ENCODE results near the gene HOXC9.

The HOXC9 gene

GRCh38 chr12:54000116-54001114 lies at the start of gene HOXC9:
Gene HOXC9, plus strand, starts transcription at chr12:54000161. Its CDS starts 28 bp downstream, at chr12:54000189.
- DNase-seq, result no peak

GRCh38 chr12:53950437-53950773 lies 49.6 kb upstream of the HOXC9 start:
- DNase-seq, result no peak

- DNase-seq, result no peak
These were observed 49.0 kb upstream of the HOXC9 start for GRCh38 chr12:53950789-53951576.

GRCh38 chr12:53951577-53952334 lies 48.2 kb upstream of the HOXC9 start:
- DNase-seq, result no peak

- no peak for DNase-seq
These were observed 47.6 kb upstream of the HOXC9 start for GRCh38 chr12:53952335-53952694.

- DNase-seq, result no peak
These were observed 46.9 kb upstream of the HOXC9 start for GRCh38 chr12:53952871-53953734.

- DNase-seq, result no peak
These were observed 45.9 kb upstream of the HOXC9 start for GRCh38 chr12:53953831-53954693.

GRCh38 chr12:53954694-53955035 lies 45.3 kb upstream of the HOXC9 start, which contains the start of gene HOXC12:
Gene HOXC12, plus strand, starts transcription at chr12:53954903. Its CDS starts 27 bp downstream, at chr12:53954930.
- DNase-seq, result no peak

- DNase-seq, result no peak
These were observed 44.8 kb upstream of the HOXC9 start for GRCh38 chr12:53955036-53955775.

- DNase-seq, result no peak
These were observed 44.1 kb upstream of the HOXC9 start for GRCh38 chr12:53955776-53956250.

- DNase-seq, result no peak
These were observed 43.6 kb upstream of the HOXC9 start for GRCh38 chr12:53956251-53956887.

GRCh38 chr12:53956914-53957536 lies 42.9 kb upstream of the HOXC9 start:
- no peak for DNase-seq

- DNase-seq, result no peak
These were observed 41.8 kb upstream of the HOXC9 start for GRCh38 chr12:53958128-53958527.

GRCh38 chr12:53959314-53959713 lies 40.6 kb upstream of the HOXC9 start:
- DNase-seq, result no peak

GRCh38 chr12:53960187-53961024 lies 39.6 kb upstream of the HOXC9 start:
- no peak for DNase-seq

GRCh38 chr12:53961025-53961761 lies 38.8 kb upstream of the HOXC9 start:
- DNase-seq, result no peak

- no peak for DNase-seq
These were observed 37.0 kb upstream of the HOXC9 start for GRCh38 chr12:53963005-53963404.

Measured in NCI-H1694 (cell line).